DOHH2 (cell line): ENCODE measurements around the gene ROCK1.
"Not testable (repeated sequence)": the region's sequence is repeated elsewhere in the genome, so short reads cannot be mapped to it uniquely, and the experiment has no call there.

Experiments
- H3F3A ChIP-seq: fragments of 200-600 bp; sonication (generic), shearing (Covaris generic); 2 replicates; pipeline ENCODE4 v1.6.0; 2016; ENCODE audit warnings: antibody characterized with exemption, mild to moderate bottlenecking; ENCODE audit not compliant: control insufficient read depth, insufficient read depth
- H3K27ac ChIP-seq: fragments of 200-600 bp; sonication (generic); 2 replicates; pipeline ENCODE4 v1.5.1; 2014; ENCODE audit warnings: low read depth, mild to moderate bottlenecking, low read length, moderate library complexity
- H3K27me3 ChIP-seq: fragments of 200-600 bp; sonication (generic); 2 replicates; pipeline ENCODE4 v1.6.1; 2014; ENCODE audit warnings: mild to moderate bottlenecking, low read length, mixed read lengths; ENCODE audit not compliant: control insufficient read depth
- H3K36me3 ChIP-seq: fragments of 200-600 bp; sonication (generic); 2 replicates; pipeline ENCODE4 v1.6.1; 2014; ENCODE audit warnings: mild to moderate bottlenecking, low read length, moderate library complexity, mixed read lengths; ENCODE audit not compliant: control insufficient read depth
- H3K4me1 ChIP-seq: fragments of 200-600 bp; sonication (generic); 2 replicates; pipeline ENCODE4 v1.6.1; 2014; ENCODE audit warnings: mild to moderate bottlenecking, low read length, mixed read lengths; ENCODE audit not compliant: control insufficient read depth
- H3K4me2 ChIP-seq: fragments of 200-600 bp; sonication (generic); 2 replicates; pipeline ENCODE4 v1.6.0; 2014; ENCODE audit warnings: mild to moderate bottlenecking, low read length, moderate library complexity
- H3K4me3 ChIP-seq: fragments of 200-600 bp; sonication (generic); 2 replicates; pipeline ENCODE4 v1.5.1; 2014; ENCODE audit warnings: mild to moderate bottlenecking, low read length, mixed read lengths
- H3K79me2 ChIP-seq: fragments of 200-600 bp; sonication (generic); 2 replicates; pipeline ENCODE4 v1.6.1; 2014; ENCODE audit warnings: mild to moderate bottlenecking, low read length, mixed read lengths; ENCODE audit not compliant: control insufficient read depth
- H3K9me2 ChIP-seq: fragments of 200-600 bp; sonication (generic); replicated peaks from 2 replicates; pipeline ENCODE4 v1.6.1; 2014; ENCODE audit warnings: mild to moderate bottlenecking, low read length, mixed read lengths; ENCODE audit not compliant: control insufficient read depth
- H3K9me3 ChIP-seq: fragments of 200-600 bp; sonication (generic); 2 replicates; pipeline ENCODE4 v1.6.1; 2014; ENCODE audit warnings: antibody characterized with exemption, low read length, mixed read lengths; ENCODE audit not compliant: control insufficient read depth, insufficient read depth
- H4K20me1 ChIP-seq: fragments of 200-600 bp; sonication (generic); 2 replicates; pipeline ENCODE4 v1.6.0; 2014; ENCODE audit warnings: low read depth, mild to moderate bottlenecking, antibody characterized with exemption, low read length, moderate library complexity; ENCODE audit not compliant: control insufficient read depth, insufficient read depth
- CTCF ChIP-seq: fragments of 200-600 bp; sonication (generic); IDR thresholded peaks from one replicate; pipeline ENCODE4 v1.5.1; 2014; ENCODE audit warnings: antibody characterized with exemption, mild to moderate bottlenecking, low read depth, low read length; ENCODE audit not compliant: poor library complexity, severe bottlenecking
- EZH2phosphoT487 ChIP-seq: fragments of 200-600 bp; sonication (generic); IDR thresholded peaks from 2 replicates; pipeline ENCODE4 v1.6.1; 2017; ENCODE audit warnings: borderline replicate concordance, mild to moderate bottlenecking, antibody characterized with exemption, low read length, moderate library complexity, mixed read lengths

The ROCK1 gene

GRCh38 chr18:20971886-20972267 lies 139.7 kb downstream of the ROCK1 start:
- TF ChIP-seq CTCF = peak; percentile 54
- no peak for TF ChIP-seq EZH2phosphoT487
- H3K79me2 ChIP-seq = no peaks in the 10 kb centered on the region
- H3K4me2 ChIP-seq = no peak overlapping the region
- no peaks in the 10 kb centered on the region for H3K9me3 ChIP-seq
- peaks cover 42% of the 10 kb centered on the region for H3K36me3 ChIP-seq
- no peaks in the 10 kb centered on the region for H3K9me2 ChIP-seq
- no peak overlapping the region for H3K27ac ChIP-seq
- H3K27me3 ChIP-seq = no peaks in the 10 kb centered on the region
- H4K20me1 ChIP-seq = no peaks in the 10 kb centered on the region
- no peak overlapping the region for H3K4me3 ChIP-seq
- no peaks in the 10 kb centered on the region for H3K4me1 ChIP-seq
- no peaks in the 10 kb centered on the region for H3F3A ChIP-seq

GRCh38 chr18:20966795-20967194 lies 144.8 kb downstream of the ROCK1 start:
- H3K9me3 ChIP-seq = no peaks in the 10 kb centered on the region
- no peaks in the 10 kb centered on the region; the same call in 1 of the 2 replicates for H3F3A ChIP-seq
- H3K36me3 ChIP-seq = peaks cover 56% of the 10 kb centered on the region
- no peak overlapping the region for H3K4me2 ChIP-seq
- H3K79me2 ChIP-seq = no peaks in the 10 kb centered on the region
- no peaks in the 10 kb centered on the region for H3K4me1 ChIP-seq
- TF ChIP-seq CTCF = no peak
- no peak for TF ChIP-seq EZH2phosphoT487
- no peak overlapping the region for H3K4me3 ChIP-seq
- H3K9me2 ChIP-seq = no peaks in the 10 kb centered on the region
- no peak overlapping the region for H3K27ac ChIP-seq
- no peaks in the 10 kb centered on the region for H4K20me1 ChIP-seq
- no peaks in the 10 kb centered on the region for H3K27me3 ChIP-seq

DNA sequence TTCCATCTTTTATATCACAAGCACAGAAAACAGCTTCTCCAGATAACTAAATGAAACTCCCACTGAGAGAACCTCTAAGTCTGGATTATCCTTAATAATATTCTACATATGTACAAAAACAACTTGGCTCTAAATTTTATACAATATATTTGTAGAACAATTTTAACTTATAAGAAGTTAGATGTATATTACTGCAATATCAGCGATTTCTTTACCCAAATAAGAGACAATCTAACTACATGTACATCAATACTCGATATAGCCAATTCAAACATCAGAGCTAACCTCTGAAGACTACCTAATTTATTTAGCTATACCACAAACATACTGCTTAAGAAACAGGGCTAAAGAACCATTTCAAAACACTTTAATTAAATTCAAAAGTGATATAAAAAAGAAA lies 148.6 kb downstream of the ROCK1 start:
- TF ChIP-seq EZH2phosphoT487 = no peak
- no peak for TF ChIP-seq CTCF
- Histone ChIP-seq H3K4me1 (no peaks in the 10 kb centered on the region), H3K27me3 (no peaks in the 10 kb centered on the region), H3K36me3 (peaks cover 42% of the 10 kb centered on the region), H3K4me2 (no peak overlapping the region), H3K4me3 (no peak overlapping the region), H3K9me3 (no peaks in the 10 kb centered on the region), H3K27ac (no peak overlapping the region), H3F3A (no peaks in the 10 kb centered on the region; the same call in 1 of the 2 replicates), H3K79me2 (no peaks in the 10 kb centered on the region), H4K20me1 (no peaks in the 10 kb centered on the region), H3K9me2 (no peaks in the 10 kb centered on the region)

GRCh38 chr18:20960735-20961134 lies 150.9 kb downstream of the ROCK1 start:
- Histone ChIP-seq H3K9me2 (no peaks in the 10 kb centered on the region), H3K79me2 (no peaks in the 10 kb centered on the region), H3K27ac (no peak overlapping the region), H3K4me1 (no peaks in the 10 kb centered on the region), H3F3A (no peaks in the 10 kb centered on the region; the same call in 1 of the 2 replicates), H4K20me1 (no peaks in the 10 kb centered on the region), H3K4me3 (no peak overlapping the region), H3K4me2 (no peak overlapping the region), H3K9me3 (no peaks in the 10 kb centered on the region), H3K36me3 (peaks cover 22% of the 10 kb centered on the region), H3K27me3 (no peaks in the 10 kb centered on the region)
- TF ChIP-seq EZH2phosphoT487 (no peak), CTCF (no peak)

DNA sequence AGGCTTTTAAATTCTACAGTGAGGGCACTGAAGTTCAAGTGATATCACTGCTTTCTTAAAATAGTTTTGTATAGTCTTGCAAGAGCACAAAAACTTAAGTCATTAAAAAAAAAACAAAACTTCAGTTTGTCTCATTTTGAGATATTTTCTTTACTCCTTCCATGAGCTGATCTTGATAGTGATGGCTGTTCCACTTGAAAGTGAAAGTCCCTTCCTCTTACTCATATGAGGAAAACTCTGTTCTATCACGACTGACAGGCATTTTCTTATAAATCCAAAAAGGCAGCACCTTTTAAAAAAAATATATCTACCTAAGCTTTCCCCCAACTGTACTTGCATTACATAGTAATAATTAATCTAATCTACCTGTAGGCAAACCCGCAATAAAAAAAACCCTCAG lies 160.8 kb downstream of the ROCK1 start:
- H3K9me2 ChIP-seq, H3K79me2 ChIP-seq, H3K4me3 ChIP-seq, H3K27ac ChIP-seq, H3F3A ChIP-seq, H3K4me2 ChIP-seq, H3K4me1 ChIP-seq, H4K20me1 ChIP-seq, H3K36me3 ChIP-seq, H3K9me3 ChIP-seq, H3K27me3 ChIP-seq: not testable (repeated sequence)
